Measurements from ENCODE around the gene PLA2G2F. TPM values are rescaled to one million over a fixed set of nuclear protein-coding genes. Genes with fewer than 3 reads are reported as not detected.

PLA2G2F gene
- total and polyA plus RNA-seq, 10 of the 15 experiments (the other 5 are each of a cell fraction or from before 2014, with no cell fraction given), result 0.03 TPM; not detected in 9

- ChIA-PET CTCF (interaction anchor here (1.1 kb wide), 1 partner anchor 27 kb away, joined by 3 read pairs; no protein-coding TSS in a partner anchor), SMC1A (ENCODE audit: uncharacterized antibody, unreplicated experiment) (no interaction called here), POLR2A (no interaction called here), RAD21 (ENCODE audit: unreplicated experiment) (no interaction called here)
- WGBS (ENCODE audit: insufficient coverage, insufficient replicate concordance, low lambda C conversion rate, missing lambda C conversion rate), result 2% methylated on average over 34 of the region's 52 CpGs
- H3K79me2 ChIP-seq (ENCODE audit: control insufficient read depth, insufficient read depth, low read length), result no peaks in the 10 kb centered on the region
- peak within 1 kb of the TSS; percentile 60 for H3K4me3 ChIP-seq
- H3K36me3 ChIP-seq (ENCODE audit: control insufficient read depth in 2 of 2, insufficient read depth in 2 of 2, low read length in 1 of 2), result no peaks in the 10 kb centered on the region
- H3K4me1 ChIP-seq (ENCODE audit: control insufficient read depth, insufficient read depth, low read length), result peaks cover 12% of the 10 kb centered on the region
- H3K4me2 ChIP-seq (ENCODE audit: control insufficient read depth, insufficient read depth), result peak within 1 kb of the TSS; percentile 97
- DNase-seq (ENCODE audit: low read depth, low spot score) (no peak), ATAC-seq (peak; percentile 71), FAIRE-seq (no peak)
- intact Hi-C loops (cut with micrococcal nuclease; ENCODE audit: unreplicated experiment) (no loop called here), in situ Hi-C loops (cut with MboI) (no loop called here)
- TF ChIP-seq, protein P1, sequence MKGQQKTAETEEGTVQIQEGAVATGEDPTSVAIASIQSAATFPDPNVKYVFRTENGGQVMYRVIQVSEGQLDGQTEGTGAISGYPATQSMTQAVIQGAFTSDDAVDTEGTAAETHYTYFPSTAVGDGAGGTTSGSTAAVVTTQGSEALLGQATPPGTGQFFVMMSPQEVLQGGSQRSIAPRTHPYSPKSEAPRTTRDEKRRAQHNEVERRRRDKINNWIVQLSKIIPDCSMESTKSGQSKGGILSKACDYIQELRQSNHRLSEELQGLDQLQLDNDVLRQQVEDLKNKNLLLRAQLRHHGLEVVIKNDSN (IDR thresholded peaks at IDR 0.05; ENCODE audit: borderline replicate concordance, extremely low read length, insufficient read depth, low read depth, low read length), result peak; percentile 35
- TF ChIP-seq ASH2L (IDR thresholded peaks at IDR 0.05; ENCODE audit: borderline replicate concordance, low read depth) (no peak), SMC3 (IDR thresholded peaks at IDR 0.05; ENCODE audit: borderline replicate concordance, low read length) (no peak), TCF7 (IDR thresholded peaks at IDR 0.05; ENCODE audit: borderline replicate concordance) (no peak), NR2C2 (IDR thresholded peaks at IDR 0.05; ENCODE audit: borderline replicate concordance, control insufficient read depth, insufficient read length, low read depth) (no peak), RCOR1 (conservative IDR thresholded peaks at IDR 0.05; ENCODE audit: low read depth, low read length) (no peak)
- H4K20me1 ChIP-seq (ENCODE audit: control insufficient read depth, insufficient read depth), result no peaks in the 10 kb centered on the region
- peak within 1 kb of the TSS; percentile 44; the same call in 1 of the 2 replicates for H3K9ac ChIP-seq (ENCODE audit: control insufficient read depth, insufficient read depth, low read length)
- peak within 1 kb of the TSS; percentile 55 for H2AFZ ChIP-seq (ENCODE audit: control insufficient read depth, low read depth, low read length)
- no peaks in the 10 kb centered on the region for H3K9me3 ChIP-seq (replicated peaks; ENCODE audit: control insufficient read depth, insufficient read depth, low read length)
- peaks cover 4 to 11% of the 10 kb centered on the region in 2 experiments for H3K27me3 ChIP-seq (replicated peaks in 1 of 2; ENCODE audit: control insufficient read depth in 2 of 2, insufficient read depth in 2 of 2, low read length in 1 of 2)
- H3K27ac ChIP-seq (ENCODE audit: control insufficient read depth, insufficient read depth), result no peak within 1 kb of the TSS
- BruUV-seq (replicated peaks), result no TSS peak
Observed at GRCh38 chr1:20185834-20186782, 47.0 kb downstream of the PLA2G2F start, which contains the start of the genes PLA2G2C and UBXN10. Gene PLA2G2C, minus strand, starts transcription at chr1:20186518. Its CDS starts 9,155 bp downstream, at chr1:20177363. Gene UBXN10, plus strand, starts transcription at chr1:20186096. Its CDS starts 4,466 bp downstream, at chr1:20190562.

Data from GM12878 (cell line).